Fibroblast of skin of right biceps (primary cell): ENCODE results near the gene LHB.
"Not testable (repeated sequence)": the region's sequence is repeated elsewhere in the genome, so short reads cannot be mapped to it uniquely, and the experiment has no call there.

Source experiments
- DNase-seq: peaks from one replicate; pipeline ENCODE4 v3.0.0-alpha.2; 2013

The LHB gene

GRCh38 chr19:49036815-49037214, 19.9 kb upstream of the LHB start, which contains the start of gene CGB1:
CGB1 (minus strand) TSS chr19:49036895; CDS start chr19:49036711, 184 bp downstream.
- DNase-seq, result not testable (repeated sequence)

DNA sequence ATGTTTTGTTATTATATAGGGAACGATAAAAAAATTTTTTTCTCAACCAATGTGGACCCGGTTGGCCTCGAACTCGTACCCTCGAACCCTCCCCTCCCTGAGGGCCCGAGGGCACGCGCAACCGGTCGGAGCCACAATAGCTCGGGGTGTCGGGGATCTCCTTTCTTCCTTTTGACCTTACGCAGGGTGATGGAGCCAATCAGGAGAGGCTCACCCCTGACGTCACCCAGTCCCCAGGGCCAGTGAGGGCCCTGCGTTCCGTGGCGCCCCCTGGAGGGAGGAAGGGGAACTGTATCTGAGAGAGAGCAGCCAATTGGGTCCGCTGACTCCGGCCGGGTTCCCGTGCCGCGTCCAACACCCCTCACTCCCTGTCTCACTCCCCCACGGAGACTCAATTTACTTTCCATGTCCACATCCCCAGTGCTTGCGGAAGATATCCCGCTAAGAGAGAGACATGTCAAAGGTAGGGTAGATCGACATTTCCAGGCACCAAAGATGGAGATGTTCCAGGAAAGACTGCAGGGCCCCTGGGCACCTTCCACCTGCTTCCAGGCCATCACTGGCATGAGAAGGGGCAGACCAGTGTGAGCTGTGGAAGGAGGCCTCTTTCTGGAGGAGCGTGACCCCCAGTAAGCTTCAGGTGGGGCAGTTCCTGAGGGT, 14.9 kb upstream of the LHB start, which contains the start of gene CGB2:
Gene CGB2, plus strand, starts transcription at position 249 of the 660 bp plus-strand sequence. Its CDS starts 206 bp downstream, at position 455.
- peak; percentile 28 for DNase-seq

DNA sequence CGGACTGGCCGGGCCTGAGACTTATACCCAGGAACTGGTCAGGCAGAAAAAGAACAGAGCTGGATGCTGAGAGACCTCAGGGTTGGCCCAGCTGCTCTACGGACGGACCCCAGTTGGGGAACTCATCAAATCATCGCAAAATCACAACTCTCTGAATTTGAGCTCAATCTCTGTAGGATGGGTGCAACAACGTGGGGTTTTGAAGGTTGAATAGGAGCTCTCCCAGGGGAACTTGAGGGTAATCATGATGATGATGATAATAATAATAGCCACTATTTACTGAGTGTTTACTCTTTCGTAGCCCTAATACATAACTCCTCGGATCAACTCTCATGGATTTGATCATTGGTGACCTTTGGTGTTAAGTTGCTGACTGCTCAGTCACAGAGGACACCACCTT, 13.4 kb upstream of the LHB start:
- not testable (repeated sequence) for DNase-seq

DNA sequence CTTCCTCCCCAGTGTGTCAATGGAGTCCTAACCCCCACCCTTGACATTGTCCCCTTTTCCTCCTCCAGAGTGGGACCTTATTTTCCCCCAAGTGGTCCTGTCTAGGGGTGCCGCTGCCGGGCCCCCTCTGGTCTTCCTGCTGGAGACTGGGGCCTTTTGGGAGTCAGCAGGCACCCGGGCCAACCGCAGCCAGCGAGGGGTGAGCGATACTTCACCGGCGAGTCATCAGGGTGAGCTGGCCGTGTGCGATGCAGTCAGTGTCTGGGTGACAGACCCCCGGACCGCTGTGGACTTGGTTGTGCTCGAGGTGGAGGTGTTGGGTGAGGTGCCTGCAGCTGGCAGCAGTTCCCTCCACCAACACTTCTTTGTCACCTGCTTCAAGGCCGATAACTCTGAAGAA, 12.9 kb upstream of the LHB start:
- peak; percentile 71 for DNase-seq

DNA sequence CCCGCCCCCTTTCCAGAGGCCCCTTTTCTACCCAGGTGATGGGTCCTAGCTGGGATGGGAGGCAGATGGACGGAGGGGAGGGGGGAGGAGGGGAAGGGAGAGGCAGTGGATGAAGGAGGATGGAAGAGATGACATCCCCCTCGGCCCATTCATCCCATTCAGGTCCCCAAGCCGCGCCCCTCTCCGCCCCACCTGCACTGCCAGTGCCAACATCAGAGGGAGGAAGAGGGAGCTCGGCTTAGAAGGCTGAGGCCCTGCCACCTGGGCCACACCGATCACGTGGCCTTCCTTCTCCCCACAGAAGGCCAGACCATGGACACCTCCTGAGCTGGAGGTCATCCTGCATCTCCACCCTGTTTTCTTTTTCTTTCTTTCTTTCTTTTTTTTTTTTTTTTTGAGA, 11.8 kb upstream of the LHB start:
- not testable (repeated sequence) for DNase-seq

GRCh38 chr19:49025599-49025998, 8.7 kb upstream of the LHB start:
- peak; percentile 52 for DNase-seq

GRCh38 chr19:49025088-49025487, 8.2 kb upstream of the LHB start:
- DNase-seq, result not testable (repeated sequence)

- not testable (repeated sequence) for DNase-seq
These were observed 7.3 kb upstream of the LHB start, which contains the start of gene CGB3 for GRCh38 chr19:49024233-49024632. CGB3 (minus strand) TSS chr19:49024333; CDS start chr19:49023971, 362 bp downstream.

DNA sequence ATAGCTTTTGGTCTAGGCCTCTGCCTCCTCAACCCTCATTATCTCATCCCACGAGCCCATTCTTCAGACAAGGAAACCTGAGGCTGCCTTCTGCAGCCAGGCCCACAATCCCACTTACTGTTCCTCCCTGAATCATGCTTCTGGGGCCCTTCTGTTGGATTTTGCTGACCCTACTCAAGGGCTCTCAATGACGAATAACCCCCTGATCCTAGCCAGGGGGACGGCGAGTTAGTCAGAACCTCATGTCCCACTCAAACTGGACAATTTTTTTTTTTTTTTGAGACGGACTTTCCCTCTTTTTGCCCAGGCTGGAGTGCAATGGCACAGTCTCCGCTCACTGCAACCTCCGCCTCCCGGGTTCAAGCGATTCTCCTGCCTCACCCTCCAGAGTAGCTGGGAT, 5.2 kb upstream of the LHB start:
- DNase-seq, result no peak

DNA sequence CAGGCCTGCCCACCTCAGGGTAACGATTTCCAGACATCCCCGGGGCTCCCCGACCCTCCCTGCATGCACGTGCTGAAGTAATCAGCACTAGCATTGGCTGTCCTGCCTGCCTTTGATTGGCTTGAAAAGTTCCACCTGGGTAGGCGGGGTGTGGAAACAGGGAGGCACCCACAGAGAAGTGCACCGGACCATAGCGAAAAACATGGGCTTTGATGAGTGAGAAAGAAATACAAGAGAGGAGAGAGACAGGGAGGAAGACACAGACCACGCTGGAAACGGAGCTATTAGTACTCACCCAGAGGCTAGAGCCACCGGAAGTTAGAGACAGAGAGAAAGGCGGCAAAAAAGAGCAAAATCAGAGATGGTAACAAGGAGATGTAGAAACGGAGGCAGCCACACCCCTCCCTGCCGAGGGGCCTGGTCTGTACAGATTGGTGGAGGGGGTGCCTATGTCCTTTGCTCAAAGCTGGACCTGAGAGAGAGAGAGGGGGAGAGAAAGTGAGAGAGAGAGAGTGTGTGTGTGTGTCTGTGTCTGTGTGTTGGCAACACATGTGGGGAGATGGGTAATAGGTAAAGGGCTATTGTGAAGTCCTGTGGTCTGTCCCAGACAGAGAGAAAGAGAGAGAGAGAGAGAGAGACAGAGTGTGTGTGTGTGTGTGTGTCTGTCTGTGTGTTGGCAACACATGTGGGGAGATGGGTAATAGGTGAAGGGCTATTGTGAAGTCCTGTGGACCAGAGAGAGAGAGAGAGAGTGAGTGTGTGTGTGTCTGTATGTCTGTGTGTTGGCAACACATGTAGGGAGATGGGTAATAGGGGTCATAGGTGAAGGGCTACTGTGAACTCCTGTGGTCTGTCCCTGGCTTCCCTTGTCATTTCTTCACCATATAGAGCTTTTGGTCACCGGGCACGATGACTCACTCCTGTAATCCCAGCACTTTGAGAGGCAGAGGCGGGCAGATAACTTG, 4.3 kb upstream of the LHB start:
- DNase-seq, result peak; percentile 42

- no peak for DNase-seq
These were observed 3.5 kb upstream of the LHB start for GRCh38 chr19:49020342-49020741.

GRCh38 chr19:49019242-49019932, 2.5 kb upstream of the LHB start:
- DNase-seq, result peak; percentile 50

DNA sequence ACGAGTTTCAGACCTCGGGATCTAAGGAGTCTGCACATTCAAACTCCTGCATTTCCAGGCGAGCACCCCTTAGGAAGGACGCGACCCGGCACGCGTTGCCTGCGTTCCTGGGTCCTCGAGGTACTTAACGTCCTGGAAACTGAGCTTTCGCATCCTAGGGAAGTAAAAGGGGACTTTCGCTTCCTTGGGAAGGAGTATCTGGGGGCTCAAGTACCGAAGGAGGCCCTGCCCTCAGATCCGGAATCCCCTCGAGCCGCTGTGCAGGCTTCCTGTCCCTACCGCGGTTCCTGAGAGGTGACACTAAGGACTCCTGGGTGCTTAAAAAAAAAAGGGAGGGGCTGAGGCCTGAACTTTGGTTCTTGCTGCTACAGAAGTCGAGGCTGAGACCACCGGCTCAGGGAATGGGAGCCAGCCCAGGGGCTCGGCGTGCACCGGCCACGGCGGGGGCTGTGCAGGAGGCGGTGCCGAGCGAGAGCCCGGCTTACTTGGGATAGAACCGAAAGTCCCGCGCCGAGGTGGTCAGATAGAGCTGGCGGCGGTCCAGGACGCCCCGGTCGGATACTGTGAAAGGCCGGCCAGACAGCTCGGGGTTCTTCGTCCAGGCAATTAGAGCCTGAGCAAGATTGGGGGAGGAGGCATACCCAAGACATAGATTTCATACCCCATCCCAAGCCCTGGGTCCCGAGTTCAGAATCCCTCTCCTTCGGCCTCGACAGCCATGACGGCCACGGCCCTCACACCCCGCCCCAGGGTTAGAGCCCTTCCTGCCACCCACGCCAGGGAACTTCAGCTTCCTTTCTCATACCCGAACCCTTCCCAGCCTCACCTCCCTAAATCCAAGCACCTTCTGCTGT, 1.7 kb upstream of the LHB start:
- DNase-seq, result peak; percentile 14

GRCh38 chr19:49017666-49018351, 918 bp upstream of the LHB start:
- DNase-seq, result peak; percentile 78

- DNase-seq, result no peak
These were observed 638 bp downstream of the LHB start for GRCh38 chr19:49016067-49016839.

DNA sequence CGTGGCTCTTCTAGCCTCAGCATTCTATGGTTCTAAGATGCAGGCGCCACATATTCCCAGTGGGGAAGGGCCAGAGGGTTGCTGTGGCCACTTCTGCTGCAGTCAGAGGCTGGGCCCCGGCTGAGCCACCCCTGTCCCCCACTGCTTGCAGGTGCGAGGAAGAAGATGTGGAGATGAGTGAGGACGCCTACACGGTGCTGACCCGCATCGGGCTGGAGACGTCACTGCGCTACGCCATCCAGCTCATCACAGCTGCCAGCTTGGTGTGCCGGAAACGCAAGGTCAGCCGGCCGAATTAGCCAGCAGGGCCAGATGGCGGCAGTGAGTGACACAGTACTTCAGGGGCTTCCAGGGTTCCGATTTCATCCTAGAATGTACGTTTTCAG, 2.0 kb downstream of the LHB start:
- no peak for DNase-seq

DNA sequence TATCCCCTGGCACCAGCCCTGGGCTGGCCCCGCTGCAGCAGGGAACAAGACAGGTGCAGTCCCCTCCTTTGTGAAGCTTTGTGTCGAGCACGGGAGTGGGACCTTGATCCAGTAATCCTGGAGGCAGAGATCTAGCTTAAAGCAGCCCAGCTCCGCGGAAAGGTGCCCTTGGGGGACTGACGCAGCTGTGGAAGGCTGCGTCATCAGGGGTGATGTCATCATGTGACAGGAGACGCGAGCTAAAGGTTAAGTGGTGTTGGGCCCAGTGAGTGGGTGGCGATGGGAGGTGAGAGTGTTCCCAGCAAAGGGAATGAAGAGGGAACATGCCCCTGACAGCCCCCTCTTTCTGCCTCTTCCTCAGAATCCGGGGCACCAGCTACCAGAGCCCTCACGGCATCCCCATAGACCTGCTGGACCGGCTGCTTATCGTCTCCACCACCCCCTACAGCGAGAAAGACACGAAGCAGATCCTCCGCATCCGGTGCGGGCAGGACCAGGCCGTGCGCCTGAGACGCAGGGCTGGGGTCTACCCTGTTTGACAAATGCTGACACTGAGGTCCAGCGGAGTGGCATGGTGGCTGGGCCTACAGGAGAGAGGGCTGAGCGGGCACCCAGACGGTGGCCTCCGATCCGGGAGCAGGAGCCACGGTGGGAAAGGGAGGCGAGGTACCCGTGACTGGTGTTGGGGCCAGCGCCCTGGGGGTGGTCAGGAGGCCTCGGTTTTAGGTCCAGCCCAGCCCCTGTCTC, 2.6 kb downstream of the LHB start:
- no peak for DNase-seq

DNA sequence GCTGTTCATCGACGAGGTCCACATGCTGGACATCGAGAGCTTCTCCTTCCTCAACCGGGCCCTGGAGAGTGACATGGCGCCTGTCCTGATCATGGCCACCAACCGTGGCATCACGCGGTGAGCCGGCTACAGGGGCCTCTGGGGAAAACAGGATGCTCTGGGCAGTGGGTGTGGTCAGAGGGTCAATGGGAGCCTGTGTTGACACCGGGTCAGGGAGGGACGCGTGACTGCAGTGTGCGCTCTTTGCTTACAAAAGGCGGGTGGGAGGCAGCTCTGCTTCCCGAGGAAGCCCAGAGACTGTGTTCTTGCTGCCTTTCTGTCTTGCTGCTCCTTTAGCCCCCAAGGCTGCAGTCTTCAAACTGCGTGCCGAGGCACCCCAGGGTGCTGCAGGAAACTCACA, 5.7 kb downstream of the LHB start:
- no peak for DNase-seq

DNA sequence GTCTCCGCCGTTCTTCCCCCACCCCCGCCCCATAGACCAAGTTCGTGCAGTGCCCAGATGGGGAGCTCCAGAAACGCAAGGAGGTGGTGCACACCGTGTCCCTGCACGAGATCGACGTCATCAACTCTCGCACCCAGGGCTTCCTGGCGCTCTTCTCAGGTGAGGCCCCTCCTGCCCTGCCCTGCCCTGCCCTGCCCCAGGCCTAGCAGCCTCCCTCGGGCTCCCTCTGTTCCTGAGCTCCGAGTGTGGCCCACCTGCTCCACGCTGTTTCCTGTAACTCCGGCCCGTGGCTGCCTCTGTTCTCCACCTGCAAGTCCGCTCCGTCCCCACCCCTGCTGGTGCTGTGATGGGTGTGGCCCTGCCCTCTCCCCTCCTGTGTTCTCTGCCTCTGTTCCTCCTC, 6.4 kb downstream of the LHB start:
- no peak for DNase-seq

DNA sequence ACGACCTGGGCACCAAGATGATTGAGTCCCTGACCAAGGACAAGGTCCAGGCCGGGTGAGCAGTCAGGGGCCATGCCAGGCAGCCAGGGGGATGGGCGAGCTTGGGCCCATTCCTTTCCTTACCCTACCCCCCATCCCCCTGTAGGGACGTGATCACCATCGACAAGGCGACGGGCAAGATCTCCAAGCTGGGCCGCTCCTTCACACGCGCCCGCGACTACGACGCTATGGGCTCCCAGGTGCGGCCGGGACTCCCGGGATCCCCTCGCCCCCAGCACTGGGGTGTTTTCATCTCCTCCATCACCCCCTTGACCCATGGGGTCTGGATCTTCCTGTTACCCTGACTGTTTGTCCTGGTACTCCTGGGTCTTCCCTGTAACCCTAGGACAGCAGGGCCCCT, 7.1 kb downstream of the LHB start:
- DNase-seq, result no peak
